Ishikawa (cell line): ENCODE data around the gene DDRGK1.

ENCODE experiments used
- CEBPB ChIP-seq: IDR thresholded peaks from 2 replicates; pipeline ENCODE4 v1.6.1; 2012
- CREB1 ChIP-seq: IDR thresholded peaks from 2 replicates; pipeline ENCODE4 v1.6.1; 2012; ENCODE audit warnings: low read depth
- EGR1 ChIP-seq: IDR thresholded peaks from 2 replicates; pipeline ENCODE4 v1.6.1; 2012
- FOXM1 ChIP-seq: IDR thresholded peaks from 2 replicates; pipeline ENCODE4 v1.6.1; 2012; ENCODE audit warnings: low read depth, borderline replicate concordance
- MAX ChIP-seq: IDR thresholded peaks from 2 replicates; pipeline ENCODE4 v1.6.1; 2012
- RAD21 ChIP-seq: IDR thresholded peaks from 2 replicates; pipeline ENCODE4 v1.6.1; 2012; ENCODE audit warnings: low read depth
- TF ChIP-seq, protein P1 (sequence below): IDR thresholded peaks from 2 replicates; pipeline ENCODE4 v1.6.1; 2012; ENCODE audit warnings: low read depth, mild to moderate bottlenecking

- TF ChIP-seq, protein P1, sequence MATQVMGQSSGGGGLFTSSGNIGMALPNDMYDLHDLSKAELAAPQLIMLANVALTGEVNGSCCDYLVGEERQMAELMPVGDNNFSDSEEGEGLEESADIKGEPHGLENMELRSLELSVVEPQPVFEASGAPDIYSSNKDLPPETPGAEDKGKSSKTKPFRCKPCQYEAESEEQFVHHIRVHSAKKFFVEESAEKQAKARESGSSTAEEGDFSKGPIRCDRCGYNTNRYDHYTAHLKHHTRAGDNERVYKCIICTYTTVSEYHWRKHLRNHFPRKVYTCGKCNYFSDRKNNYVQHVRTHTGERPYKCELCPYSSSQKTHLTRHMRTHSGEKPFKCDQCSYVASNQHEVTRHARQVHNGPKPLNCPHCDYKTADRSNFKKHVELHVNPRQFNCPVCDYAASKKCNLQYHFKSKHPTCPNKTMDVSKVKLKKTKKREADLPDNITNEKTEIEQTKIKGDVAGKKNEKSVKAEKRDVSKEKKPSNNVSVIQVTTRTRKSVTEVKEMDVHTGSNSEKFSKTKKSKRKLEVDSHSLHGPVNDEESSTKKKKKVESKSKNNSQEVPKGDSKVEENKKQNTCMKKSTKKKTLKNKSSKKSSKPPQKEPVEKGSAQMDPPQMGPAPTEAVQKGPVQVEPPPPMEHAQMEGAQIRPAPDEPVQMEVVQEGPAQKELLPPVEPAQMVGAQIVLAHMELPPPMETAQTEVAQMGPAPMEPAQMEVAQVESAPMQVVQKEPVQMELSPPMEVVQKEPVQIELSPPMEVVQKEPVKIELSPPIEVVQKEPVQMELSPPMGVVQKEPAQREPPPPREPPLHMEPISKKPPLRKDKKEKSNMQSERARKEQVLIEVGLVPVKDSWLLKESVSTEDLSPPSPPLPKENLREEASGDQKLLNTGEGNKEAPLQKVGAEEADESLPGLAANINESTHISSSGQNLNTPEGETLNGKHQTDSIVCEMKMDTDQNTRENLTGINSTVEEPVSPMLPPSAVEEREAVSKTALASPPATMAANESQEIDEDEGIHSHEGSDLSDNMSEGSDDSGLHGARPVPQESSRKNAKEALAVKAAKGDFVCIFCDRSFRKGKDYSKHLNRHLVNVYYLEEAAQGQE, result no peak
- no peak for TF ChIP-seq CREB1
- TF ChIP-seq MAX, result no peak
- TF ChIP-seq RAD21, result no peak
- no peak for TF ChIP-seq CEBPB
- TF ChIP-seq EGR1, result no peak
- TF ChIP-seq FOXM1, result no peak
Observed at GRCh38 chr20:3190681-3191111, 13.8 kb downstream of the DDRGK1 start.
